KMS-11 (cell line): Measurements from ENCODE around the gene CMTR2.

ENCODE experiments used
- H2AFZ ChIP-seq: fragments of 200-600 bp; sonication (generic); 2 replicates; pipeline ENCODE4 v1.6.1; 2016; ENCODE audit warnings: antibody characterized with exemption, mixed run types, low read depth
- H3K27ac ChIP-seq: fragments of 200-600 bp; sonication (generic); 2 replicates; pipeline ENCODE4 v1.6.1; 2016; ENCODE audit warnings: mild to moderate bottlenecking, mixed run types
- H3K27me3 ChIP-seq: fragments of 200-600 bp; sonication (generic); 2 replicates; pipeline ENCODE4 v1.6.1; 2017; ENCODE audit warnings: mild to moderate bottlenecking, low read depth, mixed run types, moderate library complexity; ENCODE audit not compliant: insufficient read depth
- H3K36me3 ChIP-seq: fragments of 200-600 bp; sonication (generic); 2 replicates; pipeline ENCODE4 v1.6.1; 2017; ENCODE audit warnings: mild to moderate bottlenecking, mixed run types; ENCODE audit not compliant: insufficient read depth
- H3K4me1 ChIP-seq: fragments of 200-600 bp; sonication (generic); 2 replicates; pipeline ENCODE4 v1.6.1; 2016; ENCODE audit warnings: mild to moderate bottlenecking, low read depth, mixed run types; ENCODE audit not compliant: poor library complexity, severe bottlenecking
- H3K4me2 ChIP-seq: fragments of 200-600 bp; sonication (generic); 2 replicates; pipeline ENCODE4 v1.7.0; 2016; ENCODE audit warnings: mild to moderate bottlenecking, mixed run types
- H3K4me3 ChIP-seq: fragments of 200-600 bp; sonication (generic); IDR thresholded peaks from 2 replicates; pipeline ENCODE4 v1.6.1; 2017; ENCODE audit warnings: low read depth, low read length, mixed read lengths; ENCODE audit not compliant: insufficient read depth
- H3K79me2 ChIP-seq: fragments of 200-600 bp; sonication (generic); 2 replicates; pipeline ENCODE4 v1.6.1; 2016; ENCODE audit warnings: low read depth, mixed run types; ENCODE audit not compliant: insufficient read depth
- H3K9ac ChIP-seq: fragments of 200-600 bp; sonication (generic); 2 replicates; pipeline ENCODE4 v1.6.1; 2016; ENCODE audit warnings: mild to moderate bottlenecking, mixed run types
- H4K20me1 ChIP-seq: fragments of 200-600 bp; sonication (generic); 2 replicates; pipeline ENCODE4 v1.6.1; 2016; ENCODE audit warnings: mild to moderate bottlenecking, mixed run types; ENCODE audit not compliant: insufficient read depth
- TF ChIP-seq, protein P1 (sequence below): fragments of 200-600 bp; sonication (generic); conservative IDR thresholded peaks from 2 replicates; pipeline ENCODE4 v1.6.1; 2017; ENCODE audit warnings: low read depth, mild to moderate bottlenecking, antibody characterized with exemption, low read length, moderate library complexity, mixed read lengths

The CMTR2 gene

DNA sequence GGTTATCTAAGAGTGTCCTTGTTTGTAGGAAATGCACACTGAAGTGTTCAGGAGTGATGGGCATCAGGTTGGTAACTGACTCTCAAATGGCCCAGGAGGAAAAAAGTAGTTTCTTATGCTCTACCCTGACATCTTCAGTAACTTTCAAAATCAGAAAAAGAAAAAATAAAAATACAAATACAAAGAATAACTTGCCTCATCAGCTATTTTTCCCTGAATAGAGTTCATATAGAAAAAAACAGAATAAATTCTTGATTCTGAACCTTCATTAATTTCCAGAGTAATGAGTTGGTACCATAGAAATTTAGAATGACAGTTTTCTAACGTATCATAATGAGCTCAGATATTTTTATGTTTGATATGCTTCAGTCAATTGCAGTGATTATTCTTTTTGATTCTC is 31.4 kb downstream of the CMTR2 start:
- Histone ChIP-seq H3K4me2 (no peak overlapping the region), H3K36me3 (no peaks in the 10 kb centered on the region)

GRCh38 chr16:71255721-71256120 is 33.5 kb downstream of the CMTR2 start:
- Histone ChIP-seq H3K9ac (no peak overlapping the region), H3K36me3 (no peaks in the 10 kb centered on the region), H2AFZ (no peak overlapping the region), H3K4me3 (no peak overlapping the region), H3K27ac (no peak overlapping the region), H3K4me2 (no peak overlapping the region), H3K27me3 (no peaks in the 10 kb centered on the region), H4K20me1 (no peaks in the 10 kb centered on the region), H3K79me2 (no peaks in the 10 kb centered on the region), H3K4me1 (no peaks in the 10 kb centered on the region)
- TF ChIP-seq, protein P1, sequence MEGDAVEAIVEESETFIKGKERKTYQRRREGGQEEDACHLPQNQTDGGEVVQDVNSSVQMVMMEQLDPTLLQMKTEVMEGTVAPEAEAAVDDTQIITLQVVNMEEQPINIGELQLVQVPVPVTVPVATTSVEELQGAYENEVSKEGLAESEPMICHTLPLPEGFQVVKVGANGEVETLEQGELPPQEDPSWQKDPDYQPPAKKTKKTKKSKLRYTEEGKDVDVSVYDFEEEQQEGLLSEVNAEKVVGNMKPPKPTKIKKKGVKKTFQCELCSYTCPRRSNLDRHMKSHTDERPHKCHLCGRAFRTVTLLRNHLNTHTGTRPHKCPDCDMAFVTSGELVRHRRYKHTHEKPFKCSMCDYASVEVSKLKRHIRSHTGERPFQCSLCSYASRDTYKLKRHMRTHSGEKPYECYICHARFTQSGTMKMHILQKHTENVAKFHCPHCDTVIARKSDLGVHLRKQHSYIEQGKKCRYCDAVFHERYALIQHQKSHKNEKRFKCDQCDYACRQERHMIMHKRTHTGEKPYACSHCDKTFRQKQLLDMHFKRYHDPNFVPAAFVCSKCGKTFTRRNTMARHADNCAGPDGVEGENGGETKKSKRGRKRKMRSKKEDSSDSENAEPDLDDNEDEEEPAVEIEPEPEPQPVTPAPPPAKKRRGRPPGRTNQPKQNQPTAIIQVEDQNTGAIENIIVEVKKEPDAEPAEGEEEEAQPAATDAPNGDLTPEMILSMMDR, result no peak

More for the DNA sequence above, 31.4 kb downstream of the CMTR2 start:
- Histone ChIP-seq H3K4me1 (no peaks in the 10 kb centered on the region), H3K27me3 (no peaks in the 10 kb centered on the region), H3K9ac (no peak overlapping the region), H3K27ac (no peak overlapping the region), H3K4me3 (no peak overlapping the region), H2AFZ (no peak overlapping the region), H4K20me1 (no peaks in the 10 kb centered on the region), H3K79me2 (no peaks in the 10 kb centered on the region)
- TF ChIP-seq, protein P1, result no peak

DNA sequence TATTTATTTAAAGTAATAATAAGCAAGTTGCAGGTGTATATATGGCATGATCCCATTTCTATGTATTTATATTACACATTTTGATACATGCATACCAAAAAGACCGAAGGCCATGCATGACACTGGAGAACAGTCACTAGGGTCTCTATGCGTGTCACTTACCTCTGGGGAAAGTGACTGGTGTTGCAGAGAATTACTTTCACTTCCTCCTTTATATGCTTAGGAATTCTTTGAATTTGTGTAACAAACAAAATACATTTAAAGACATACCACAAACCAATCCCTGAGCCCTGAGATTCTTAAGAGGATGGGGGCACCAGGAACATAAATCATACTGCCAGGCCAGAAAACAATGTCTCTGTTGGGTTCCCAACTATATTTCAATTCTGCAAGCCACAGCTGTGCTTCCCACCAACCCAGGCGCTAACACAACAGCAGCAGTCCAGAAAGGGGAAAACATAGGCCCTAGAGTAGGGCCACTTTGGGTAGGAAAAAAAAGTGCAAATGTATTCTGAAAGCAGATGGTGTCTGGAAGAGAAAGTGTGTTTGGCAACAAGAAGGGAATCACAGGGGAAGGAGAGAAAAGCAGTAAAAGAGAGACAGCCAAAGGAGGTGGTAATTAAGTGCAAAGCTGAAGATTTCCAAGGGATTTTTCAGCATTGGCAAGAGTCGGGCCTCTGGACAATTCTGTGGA is 34.2 kb downstream of the CMTR2 start:
- H3K36me3 ChIP-seq, result no peaks in the 10 kb centered on the region
- H3K4me1 ChIP-seq, result no peaks in the 10 kb centered on the region
- no peak overlapping the region for H3K4me2 ChIP-seq
- H3K9ac ChIP-seq, result no peak overlapping the region
- TF ChIP-seq, protein P1, result no peak
- H4K20me1 ChIP-seq, result no peaks in the 10 kb centered on the region
- no peak overlapping the region for H2AFZ ChIP-seq
- H3K27ac ChIP-seq, result no peak overlapping the region
- H3K4me3 ChIP-seq, result no peak overlapping the region
- no peaks in the 10 kb centered on the region for H3K27me3 ChIP-seq
- no peaks in the 10 kb centered on the region for H3K79me2 ChIP-seq

DNA sequence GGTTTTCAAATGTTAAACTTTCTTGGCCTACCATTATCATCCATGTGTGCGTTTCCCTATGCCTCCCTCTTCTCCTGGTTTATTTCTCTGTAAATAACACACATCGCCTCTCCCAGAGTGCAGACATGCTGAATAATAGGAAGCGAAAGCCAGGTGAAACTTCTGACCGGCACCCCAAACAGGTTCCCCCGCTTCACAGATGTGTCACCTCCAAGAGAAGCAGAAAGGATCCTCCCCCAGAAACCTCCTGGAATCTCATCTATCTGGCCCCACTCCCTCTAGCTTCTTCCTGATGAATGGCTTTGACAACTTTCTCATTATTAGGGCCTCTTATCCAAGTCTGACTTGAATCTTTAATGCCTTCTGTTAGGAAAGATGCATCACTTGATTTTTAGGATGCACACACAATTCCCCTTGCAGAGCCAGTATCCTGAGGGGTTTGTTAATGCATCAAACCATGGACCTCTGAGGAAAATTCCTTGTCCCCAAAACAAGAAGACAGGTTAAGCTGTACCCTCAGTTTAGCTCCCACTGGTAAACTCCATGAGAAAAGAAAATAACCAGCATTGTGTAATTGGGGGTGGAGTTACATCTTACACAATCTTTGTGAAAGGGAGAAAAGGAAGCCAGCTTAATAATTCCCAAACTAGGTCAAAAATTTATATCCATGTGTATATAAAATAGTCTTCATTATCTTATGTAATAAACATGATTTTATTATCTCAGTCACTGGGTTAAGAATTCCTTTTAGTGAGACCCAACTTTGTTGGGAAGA is 38.6 kb downstream of the CMTR2 start:
- Histone ChIP-seq H3K27ac (no peak overlapping the region), H3K9ac (no peak overlapping the region), H4K20me1 (no peaks in the 10 kb centered on the region), H3K79me2 (no peaks in the 10 kb centered on the region), H3K4me2 (no peak overlapping the region), H3K4me1 (no peaks in the 10 kb centered on the region), H3K27me3 (no peaks in the 10 kb centered on the region), H2AFZ (no peak overlapping the region), H3K4me3 (no peak overlapping the region), H3K36me3 (no peaks in the 10 kb centered on the region)
- TF ChIP-seq, protein P1, result no peak
